GM21529 (cell line): Measurements from ENCODE around the gene EFNB2.

Experiments
- ATAC-seq: cut with Tn5 transposase; IDR thresholded peaks from one replicate; pipeline ENCODE4 v1.9.1; 2021; ENCODE audit not compliant: unreplicated experiment

Gene EFNB2

GRCh38 chr13:106526738-106527444 is 8.6 kb downstream of the EFNB2 start:
- no peak for ATAC-seq

- ATAC-seq: no peak
Measured at GRCh38 chr13:106525865-106526264, 9.6 kb downstream of the EFNB2 start.

- ATAC-seq: no peak
Measured at GRCh38 chr13:106524108-106524507, 11.4 kb downstream of the EFNB2 start.

GRCh38 chr13:106523576-106523975 is 11.9 kb downstream of the EFNB2 start:
- no peak for ATAC-seq

- ATAC-seq: no peak
Measured at GRCh38 chr13:106522898-106523525, 12.4 kb downstream of the EFNB2 start.

- ATAC-seq: no peak
Measured at GRCh38 chr13:106522112-106522705, 13.3 kb downstream of the EFNB2 start.

- no peak for ATAC-seq
Measured at GRCh38 chr13:106521095-106521799, 14.2 kb downstream of the EFNB2 start.

- no peak for ATAC-seq
Measured at GRCh38 chr13:106520251-106521054, 15.0 kb downstream of the EFNB2 start.

GRCh38 chr13:106518512-106518911 is 16.9 kb downstream of the EFNB2 start:
- no peak for ATAC-seq

- no peak for ATAC-seq
Measured at GRCh38 chr13:106517109-106517847, 18.2 kb downstream of the EFNB2 start.

- ATAC-seq: no peak
Measured at GRCh38 chr13:106515635-106516254, 19.7 kb downstream of the EFNB2 start.

- ATAC-seq: no peak
Measured at GRCh38 chr13:106514928-106515634, 20.4 kb downstream of the EFNB2 start.

- no peak for ATAC-seq
Measured at GRCh38 chr13:106513025-106513983, 22.2 kb downstream of the EFNB2 start.

- ATAC-seq: peak; percentile 71
Measured at GRCh38 chr13:106507560-106508274, 27.7 kb downstream of the EFNB2 start.

- no peak for ATAC-seq
Measured at GRCh38 chr13:106506286-106506685, 29.2 kb downstream of the EFNB2 start.

- no peak for ATAC-seq
Measured at GRCh38 chr13:106505732-106506131, 29.7 kb downstream of the EFNB2 start.

- no peak for ATAC-seq
Measured at GRCh38 chr13:106505295-106505694, 30.2 kb downstream of the EFNB2 start.
